ENCODE data around the gene NDUFA13.

Gene NDUFA13

GRCh38 chr19:19571071-19571786 lies 55.2 kb downstream of the NDUFA13 start:
- H3K4me3 ChIP-seq (ENCODE audit: insufficient read length, low read depth), result no peak overlapping the region
- no peak overlapping the region for H3K9ac ChIP-seq (ENCODE audit: insufficient read length, low read depth)
- no peaks in the 10 kb centered on the region for H3K9me3 ChIP-seq (ENCODE audit: insufficient read depth, low read length)
- TF ChIP-seq SUZ12 (IDR thresholded peaks at IDR 0.05; ENCODE audit: extremely low read depth, insufficient read depth, insufficient read length) (no peak), YY1 (IDR thresholded peaks at IDR 0.05; ENCODE audit: insufficient read depth, insufficient read length) (no peak), ZNF274 (IDR thresholded peaks at IDR 0.05; ENCODE audit: low read depth, low read length) (no peak)
- no peak for DNase-seq (ENCODE audit: low read depth, low spot score)
- H3K27me3 ChIP-seq (ENCODE audit: insufficient read depth, insufficient read length), result no peaks in the 10 kb centered on the region
- H3K36me3 ChIP-seq (ENCODE audit: insufficient read depth, insufficient read length, low read length), result peaks cover 44% of the 10 kb centered on the region
- H3K4me1 ChIP-seq (ENCODE audit: insufficient read depth, insufficient read length), result peaks cover 5% of the 10 kb centered on the region

DNA sequence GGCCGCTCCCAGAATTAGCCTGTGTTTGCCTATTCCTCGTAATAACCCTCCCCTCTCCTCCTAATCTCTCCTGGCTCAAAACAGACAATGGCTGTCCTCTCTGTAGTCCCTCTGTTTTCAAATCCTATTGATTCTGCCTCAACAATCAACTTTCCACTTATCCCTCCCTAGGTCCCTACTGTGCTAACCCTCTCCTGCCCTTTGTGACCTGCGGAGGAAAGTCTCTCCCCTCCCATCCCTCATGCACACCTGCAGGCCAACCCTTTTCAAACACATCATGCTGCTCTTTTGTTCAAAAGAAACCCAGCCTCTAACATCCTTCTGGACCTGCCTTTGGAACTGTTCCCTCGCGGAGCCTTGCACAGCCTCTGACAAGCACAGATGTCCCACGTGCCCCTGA lies 59.4 kb downstream of the NDUFA13 start:
- H3K9me3 ChIP-seq (ENCODE audit: insufficient read depth, low read length), result no peaks in the 10 kb centered on the region
- peaks cover 8% of the 10 kb centered on the region for H3K4me1 ChIP-seq (ENCODE audit: insufficient read depth, insufficient read length)
- H3K36me3 ChIP-seq (ENCODE audit: insufficient read depth, insufficient read length, low read length), result peaks cover 19% of the 10 kb centered on the region
- no peak overlapping the region for H3K9ac ChIP-seq (ENCODE audit: insufficient read length, low read depth)
- TF ChIP-seq ZNF274 (IDR thresholded peaks at IDR 0.05; ENCODE audit: low read depth, low read length) (no peak), SUZ12 (IDR thresholded peaks at IDR 0.05; ENCODE audit: extremely low read depth, insufficient read depth, insufficient read length) (no peak), YY1 (IDR thresholded peaks at IDR 0.05; ENCODE audit: insufficient read depth, insufficient read length) (no peak)
- H3K27me3 ChIP-seq (ENCODE audit: insufficient read depth, insufficient read length), result no peaks in the 10 kb centered on the region
- no peak overlapping the region for H3K4me3 ChIP-seq (ENCODE audit: insufficient read length, low read depth)
- DNase-seq (ENCODE audit: low read depth, low spot score), result no peak

Data from NT2/D1 (cell line).